SK-N-SH treated with all-trans-retinoic acid at 6 μM for 48 hours (cell line): ENCODE results near the gene TEKT3.

ENCODE experiments used
- CREB5 ChIP-seq: fragments of 250-450 bp; sonication (Bioruptor Pico); IDR thresholded peaks from 2 replicates; pipeline ENCODE4 v1.5.1; 2020; ENCODE audit warnings: low read depth, mild to moderate bottlenecking, moderate library complexity
- GLIS3 ChIP-seq: fragments of 250-450 bp; sonication (Bioruptor Pico); IDR thresholded peaks from 2 replicates; pipeline ENCODE4 v1.5.0; 2020; ENCODE audit warnings: mild to moderate bottlenecking, moderate library complexity
- PATZ1 ChIP-seq: fragments of 250-450 bp; sonication (Bioruptor Pico); IDR thresholded peaks from 2 replicates; pipeline ENCODE4 v1.8.0; 2020; ENCODE audit warnings: mild to moderate bottlenecking, moderate library complexity, borderline replicate concordance
- TOX ChIP-seq: fragments of 250-450 bp; sonication (Bioruptor Pico); IDR thresholded peaks from 2 replicates; pipeline ENCODE4 v1.8.0; 2021; ENCODE audit warnings: mild to moderate bottlenecking, moderate library complexity, borderline replicate concordance
- ZC3H10 ChIP-seq: fragments of 250-450 bp; sonication (Bioruptor Pico); IDR thresholded peaks from 2 replicates; pipeline ENCODE4 v1.5.1; 2021; ENCODE audit warnings: mild to moderate bottlenecking, moderate library complexity
- ZFP3 ChIP-seq: fragments of 250-450 bp; sonication (Bioruptor Pico); IDR thresholded peaks from 2 replicates; pipeline ENCODE4 v1.5.0; 2020; ENCODE audit warnings: mild to moderate bottlenecking, moderate library complexity
- ZNF8 ChIP-seq: fragments of 450-650 bp; formaldehyde crosslinking; IDR thresholded peaks from 2 replicates; pipeline ENCODE4 v1.5.0; 2020; ENCODE audit warnings: mild to moderate bottlenecking, moderate library complexity

- TF ChIP-seq TOX (CRISPR knock-in tag) (no peak), PATZ1 (CRISPR knock-in tag) (no peak), CREB5 (CRISPR knock-in tag) (no peak), ZFP3 (CRISPR knock-in tag) (no peak), GLIS3 (CRISPR knock-in tag) (no peak), ZC3H10 (CRISPR knock-in tag) (no peak), ZNF8 (CRISPR knock-in tag) (no peak)
These were observed 21.9 kb downstream of the TEKT3 start for GRCh38 chr17:15319452-15320010.
